ENCODE measurements around the gene RAG2.

- TF ChIP-seq, protein P1, sequence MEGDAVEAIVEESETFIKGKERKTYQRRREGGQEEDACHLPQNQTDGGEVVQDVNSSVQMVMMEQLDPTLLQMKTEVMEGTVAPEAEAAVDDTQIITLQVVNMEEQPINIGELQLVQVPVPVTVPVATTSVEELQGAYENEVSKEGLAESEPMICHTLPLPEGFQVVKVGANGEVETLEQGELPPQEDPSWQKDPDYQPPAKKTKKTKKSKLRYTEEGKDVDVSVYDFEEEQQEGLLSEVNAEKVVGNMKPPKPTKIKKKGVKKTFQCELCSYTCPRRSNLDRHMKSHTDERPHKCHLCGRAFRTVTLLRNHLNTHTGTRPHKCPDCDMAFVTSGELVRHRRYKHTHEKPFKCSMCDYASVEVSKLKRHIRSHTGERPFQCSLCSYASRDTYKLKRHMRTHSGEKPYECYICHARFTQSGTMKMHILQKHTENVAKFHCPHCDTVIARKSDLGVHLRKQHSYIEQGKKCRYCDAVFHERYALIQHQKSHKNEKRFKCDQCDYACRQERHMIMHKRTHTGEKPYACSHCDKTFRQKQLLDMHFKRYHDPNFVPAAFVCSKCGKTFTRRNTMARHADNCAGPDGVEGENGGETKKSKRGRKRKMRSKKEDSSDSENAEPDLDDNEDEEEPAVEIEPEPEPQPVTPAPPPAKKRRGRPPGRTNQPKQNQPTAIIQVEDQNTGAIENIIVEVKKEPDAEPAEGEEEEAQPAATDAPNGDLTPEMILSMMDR (IDR thresholded peaks at IDR 0.05; ENCODE audit: borderline replicate concordance, extremely low read depth, low read length, poor library complexity, severe bottlenecking) = no peak
- TF ChIP-seq EZH2 (IDR thresholded peaks at IDR 0.05; ENCODE audit: borderline replicate concordance, low read depth, low read length, severe bottlenecking) = no peak
Observed at GRCh38 chr11:36578458-36578857, 19.6 kb downstream of the RAG2 start.
